H1 (cell line): ENCODE measurements around the gene GLIPR1. TPM values are rescaled to one million over a fixed set of nuclear protein-coding genes. Genes with fewer than 3 reads are reported as not detected.

Experiments used
- CTCF ChIA-PET: fragments of 300-600 bp; sonication (Branson Sonifier 250); formaldehyde crosslinking; loops from one replicate; lab custom pipeline; 2021; ENCODE audit not compliant: partially characterized antibody; lab: Charles Lee
- POLR2A ChIA-PET: fragments of 300-600 bp; sonication (Branson Sonifier 250); formaldehyde crosslinking; loops from one replicate; lab custom pipeline; 2021; ENCODE audit warnings: inconsistent platforms; ENCODE audit not compliant: partially characterized antibody; lab: Charles Lee
- DNase-seq, 2 experiments: peaks; one replicate each; pipeline versions ENCODE4 v3.0.0 to v3.0.0-alpha.2; 2010 to 2022; ENCODE audit warnings: low spot score in 2 of 2, low read depth in 1 of 2, mixed read lengths in 1 of 2
- FAIRE-seq: peaks from 2 replicates; lab custom pipeline; 2011; peaks lifted over from hg19 to GRCh38; lab: Jason Lieb, UNC
- H2AFZ ChIP-seq: 2 replicates; pipeline ENCODE4 v1.8.1; 2012; ENCODE audit warnings: low read length, inconsistent platforms
- H2AK5ac ChIP-seq: 2 replicates; pipeline ENCODE4 v1.6.1; 2013; ENCODE audit warnings: low read depth, low read length
- H2BK120ac ChIP-seq: replicated peaks from 2 replicates; pipeline ENCODE3; 2013; ENCODE audit warnings: low read depth, low read length, inconsistent platforms
- H2BK12ac ChIP-seq: 2 replicates; pipeline ENCODE4 v1.6.1; 2013; ENCODE audit warnings: low read depth, low read length
- H2BK15ac ChIP-seq: 2 replicates; pipeline ENCODE4 v1.6.1; 2013; ENCODE audit warnings: low read length
- H2BK20ac ChIP-seq: 2 replicates; pipeline ENCODE4 v1.6.1; 2013; ENCODE audit warnings: low read length
- H2BK5ac ChIP-seq: 2 replicates; pipeline ENCODE4 v1.6.1; 2013; ENCODE audit warnings: low read depth, low read length
- H3K14ac ChIP-seq: 2 replicates; pipeline ENCODE4 v1.6.1; 2013; ENCODE audit warnings: inconsistent platforms; ENCODE audit not compliant: insufficient read length
- H3K18ac ChIP-seq: 2 replicates; pipeline ENCODE4 v1.6.1; 2013; ENCODE audit warnings: low read length; ENCODE audit errors: extremely low read depth
- H3K23ac ChIP-seq: 2 replicates; pipeline ENCODE4 v1.6.1; 2013; ENCODE audit warnings: inconsistent platforms; ENCODE audit not compliant: insufficient read length
- H3K23me2 ChIP-seq: 2 replicates; pipeline ENCODE4 v1.6.1; 2013; ENCODE audit warnings: low read depth, low read length
- H3K27ac ChIP-seq: 2 replicates; pipeline ENCODE4 v1.6.1; 2011; ENCODE audit warnings: low read depth, low read length, inconsistent platforms
- H3K27me3 ChIP-seq, 4 experiments: replicated peaks in 1 of 4; 1 replicate in 1 of 4; 2 replicates in 3 of 4; pipeline versions ENCODE4 v1.6.1 to v1.8.1; 2011 to 2013; ENCODE audit warnings: low read length in 3 of 4, mild to moderate bottlenecking in 3 of 4, inconsistent platforms in 2 of 4, mixed read lengths in 2 of 4, moderate library complexity in 1 of 4; ENCODE audit not compliant: control insufficient read depth in 3 of 4, insufficient read depth in 3 of 4; ENCODE audit errors: extremely low read depth in 1 of 4
- H3K36me3 ChIP-seq, 4 experiments: 2 replicates each; pipeline versions ENCODE4 v1.6.1 to v1.8.1; 2011 to 2013; ENCODE audit warnings: mild to moderate bottlenecking in 4 of 4, low read length in 3 of 4, moderate library complexity in 2 of 4, control low read depth in 1 of 4, inconsistent platforms in 1 of 4; ENCODE audit not compliant: insufficient read depth in 4 of 4, control insufficient read depth in 2 of 4
- H3K4ac ChIP-seq: replicated peaks from 2 replicates; pipeline ENCODE3; 2013; ENCODE audit warnings: low read length, low read depth, mixed read lengths, inconsistent platforms; ENCODE audit not compliant: insufficient read length
- H3K4me1 ChIP-seq, 4 experiments: replicated peaks in 1 of 4; 1 replicate in 1 of 4; 2 replicates in 3 of 4; pipeline versions ENCODE4 v1.6.1 to v1.8.1; 2011 to 2013; ENCODE audit warnings: low read length in 3 of 4, inconsistent platforms in 2 of 4, mixed read lengths in 1 of 4; ENCODE audit not compliant: insufficient read depth in 4 of 4, control insufficient read depth in 3 of 4
- H3K4me2 ChIP-seq, 2 experiments: 2 replicates each; pipeline versions ENCODE4 v1.6.1 to v1.8.1; 2011 to 2013; ENCODE audit warnings: low read depth in 2 of 2, low read length in 2 of 2, control low read depth in 1 of 2, inconsistent platforms in 1 of 2, mild to moderate bottlenecking in 1 of 2; ENCODE audit not compliant: insufficient read depth in 1 of 2
- H3K4me3 ChIP-seq, 4 experiments: fragments of 200-600, 300-600 bp in 1 of 4; sonication (generic), shearing (Covaris generic), sonication (Bioruptor Twin) in 1 of 4; 2 replicates each; pipeline versions ENCODE4 v1.5.1 to v1.8.1; 2011 to 2016; ENCODE audit warnings: low read length in 4 of 4, low read depth in 3 of 4, control low read depth in 2 of 4, inconsistent platforms in 2 of 4, mild to moderate bottlenecking in 2 of 4, mixed read lengths in 1 of 4, moderate library complexity in 1 of 4; ENCODE audit not compliant: insufficient read depth in 2 of 4; ENCODE audit errors: extremely low read depth in 1 of 4
- H3K56ac ChIP-seq: replicated peaks from 2 replicates; pipeline ENCODE3; 2013; ENCODE audit warnings: low read depth, mild to moderate bottlenecking, mixed read lengths, low read length, inconsistent platforms; ENCODE audit not compliant: insufficient read length
- H3K79me1 ChIP-seq: 2 replicates; pipeline ENCODE4 v1.6.1; 2013; ENCODE audit warnings: low read depth, low read length, control low read depth
- H3K79me2 ChIP-seq, 2 experiments: 2 replicates each; pipeline versions ENCODE4 v1.6.1 to v1.8.1; 2012 to 2013; ENCODE audit warnings: low read length in 2 of 2, mild to moderate bottlenecking in 2 of 2, inconsistent platforms in 1 of 2; ENCODE audit not compliant: insufficient read depth in 2 of 2, control insufficient read depth in 1 of 2
- H3K9ac ChIP-seq, 4 experiments: replicated peaks in 1 of 4; 1 replicate in 1 of 4; 2 replicates in 3 of 4; pipeline versions ENCODE4 v1.6.1 to v1.8.1; 2011 to 2013; ENCODE audit warnings: low read depth in 3 of 4, low read length in 3 of 4, control low read depth in 2 of 4, mild to moderate bottlenecking in 2 of 4, moderate library complexity in 2 of 4, inconsistent platforms in 1 of 4; ENCODE audit errors: extremely low read depth in 1 of 4
- H3K9me3 ChIP-seq, 2 experiments: 2 replicates each; pipeline versions ENCODE4 v1.6.1 to v1.8.1; 2012 to 2013; ENCODE audit warnings: mild to moderate bottlenecking in 2 of 2, moderate library complexity in 2 of 2, control low read depth in 1 of 2, inconsistent platforms in 1 of 2, low read depth in 1 of 2, low read length in 1 of 2, mixed read lengths in 1 of 2; ENCODE audit not compliant: insufficient read depth in 2 of 2
- H4K20me1 ChIP-seq, 2 experiments: replicated peaks in 1 of 2; 2 replicates each; pipeline versions ENCODE3 to v1.8.1; 2011 to 2013; ENCODE audit warnings: inconsistent platforms in 2 of 2, low read length in 2 of 2, mild to moderate bottlenecking in 1 of 2; ENCODE audit not compliant: insufficient read depth in 2 of 2, control insufficient read depth in 1 of 2
- H4K5ac ChIP-seq: 2 replicates; pipeline ENCODE4 v1.6.1; 2013; ENCODE audit warnings: low read length, low read depth, mixed read lengths, inconsistent platforms; ENCODE audit not compliant: insufficient read length
- H4K8ac ChIP-seq: 2 replicates; pipeline ENCODE4 v1.8.0; 2013; ENCODE audit warnings: mild to moderate bottlenecking, moderate library complexity, low read length, inconsistent platforms; ENCODE audit not compliant: insufficient read depth; ENCODE audit errors: extremely low read depth
- H4K91ac ChIP-seq: replicated peaks from 2 replicates; pipeline ENCODE3; 2013; ENCODE audit warnings: low read length, mixed read lengths, inconsistent platforms; ENCODE audit not compliant: insufficient read length
- GABPA ChIP-seq: IDR thresholded peaks from 2 replicates; pipeline ENCODE4 v1.6.1; 2011; ENCODE audit warnings: mild to moderate bottlenecking, low read length, moderate library complexity, borderline replicate concordance; ENCODE audit not compliant: insufficient read depth
- SAP30 ChIP-seq: fragments of 300-600 bp; sonication (generic); IDR thresholded peaks from 2 replicates; pipeline ENCODE4 v1.7.1; 2012; ENCODE audit warnings: low read length, moderate library complexity, mild to moderate bottlenecking, inconsistent platforms; ENCODE audit not compliant: insufficient read depth, insufficient replicate concordance
- TEAD4 ChIP-seq: IDR thresholded peaks from 2 replicates; pipeline ENCODE4 v1.6.1; 2012; ENCODE audit warnings: low read depth, low read length, inconsistent platforms, mixed read lengths
- WGBS, 2 experiments: shearing (Covaris generic) in 1 of 2; methylation state at CpG; one replicate each; pipeline versions ENCODE4 v1.1.6 to v1.1.7; 2013 to 2015; ENCODE audit warnings: low lambda C conversion rate in 2 of 2, mixed read lengths in 2 of 2, inconsistent platforms in 1 of 2, low coverage in 1 of 2, missing lambda C conversion rate in 1 of 2; ENCODE audit not compliant: insufficient replicate concordance in 2 of 2, insufficient coverage in 1 of 2, insufficient read length in 1 of 2; ENCODE audit errors: extremely low coverage in 1 of 2, missing lambda C conversion rate in 1 of 2; 5-methylcytosine and 5-hydroxymethylcytosine counted together
- polyA plus RNA-seq, 7 experiments: library from polyadenylated mRNA; depleted of rRNA in 3 of 7; stranded (reverse) in 5 of 7; unstranded in 2 of 7; fragments of >200 nt in 5 of 7; fragments of 200-250 nt in 2 of 7; gene quantifications; 1 replicate in 5 of 7; 2 replicates in 1 of 7; 4 replicates in 1 of 7; pipeline versions ENCODE4 v1.2.1 to v1.2.3, GENCODE V29; 2011 to 2013; ENCODE audit warnings: missing spikeins in 2 of 7, mixed read lengths in 2 of 7
- total RNA-seq: library from RNA; stranded (reverse); fragmentation: NEBNext Ultra II Directional; extraction: Animal tissue kit (Norgen Biotek cat#: 25700); gene quantifications from 2 replicates; pipeline ENCODE4 v1.2.1, GENCODE V29; 2021

The GLIPR1 gene
- total and polyA plus RNA-seq, 2 of the 8 experiments (the other 6 are each of a cell fraction or from before 2014, with no cell fraction given) = 0.23 to 1.5 TPM

- no peaks in the 10 kb centered on the region for H3K27me3 ChIP-seq
- ChIA-PET CTCF (interaction anchor here (0.6 to 4.0 kb wide), 8 partner anchors 8 to 968 kb away, joined by 3 to 21 read pairs (median 4); partner anchors contain the start of gene GLIPR1L2), POLR2A (interaction anchor here (1.3 kb wide), 1 partner anchor 16 kb away, joined by 3 read pairs; no protein-coding TSS in a partner anchor)
- no peak overlapping the region for H4K5ac ChIP-seq
- H2BK120ac ChIP-seq = no peak overlapping the region
- no peaks in the 10 kb centered on the region for H3K79me2 ChIP-seq
- no peaks in the 10 kb centered on the region for H3K36me3 ChIP-seq
- H3K14ac ChIP-seq = no peak overlapping the region
- H2BK5ac ChIP-seq = peak overlapping the region; percentile 72; the same call in 1 of the 2 replicates
- H3K9me3 ChIP-seq = no peaks in the 10 kb centered on the region
- no peak overlapping the region; the same call in 1 of the 2 replicates for H2AFZ ChIP-seq
- no peaks in the 10 kb centered on the region; the same call in 1 of the 2 replicates for H3K23me2 ChIP-seq
- no peaks in the 10 kb centered on the region for H3K79me1 ChIP-seq
- no peak overlapping the region for H3K56ac ChIP-seq
- no peak overlapping the region for H4K8ac ChIP-seq
- DNase-seq = no peak
- H4K20me1 ChIP-seq = no peaks in the 10 kb centered on the region
- H3K23ac ChIP-seq = no peak overlapping the region
- H3K27ac ChIP-seq = no peak overlapping the region
- H3K4me2 ChIP-seq = no peak overlapping the region
- H2BK15ac ChIP-seq = no peak overlapping the region
- H3K9ac ChIP-seq = no peak overlapping the region
- WGBS, 2 experiments = 91% methylated on average over 3 of the region's 4 CpGs; no CpG with 5 or more reads in 1 of the 2 experiments
- H2BK12ac ChIP-seq = no peak overlapping the region; the same call in 1 of the 2 replicates
- peaks cover 0 to 8% (median 5%) of the 10 kb centered on the region in 4 experiments; a peak in 4 of 7 replicates for H3K4me1 ChIP-seq
- no peak overlapping the region for H2AK5ac ChIP-seq
- FAIRE-seq = no peak
- no peak overlapping the region for H2BK20ac ChIP-seq
- peak overlapping the region; percentile 59 for H4K91ac ChIP-seq
- H3K4ac ChIP-seq = no peak overlapping the region
- TF ChIP-seq TEAD4 = no peak
- TF ChIP-seq GABPA = no peak
- no peak for TF ChIP-seq SAP30
- H3K18ac ChIP-seq = no peak overlapping the region
- no peak overlapping the region for H3K4me3 ChIP-seq
Observed at GRCh38 chr12:75487308-75487707, 6.8 kb downstream of the GLIPR1 start.
